Transverse colon (tissue), 4 donors: ENCODE data around the gene CCL23. TPM values are rescaled to one million over a fixed set of nuclear protein-coding genes. Genes with fewer than 3 reads are reported as not detected.

Source experiments
- DNase-seq: peaks from one replicate; pipeline ENCODE4 v3.0.0-alpha.2; 2019
- H3K27ac ChIP-seq, 4 donors: fragments of 200-600 bp; sonication (generic); 2 replicates each; pipeline ENCODE4 v1.5.1; 2016 to 2018; ENCODE audit warnings: inconsistent platforms in 4 of 4
- H3K27me3 ChIP-seq: fragments of 200-600 bp; sonication (generic); 2 replicates; pipeline ENCODE4 v1.5.1; 2017; ENCODE audit warnings: inconsistent platforms
- H3K36me3 ChIP-seq, 4 donors: fragments of 200-600 bp; sonication (generic); 2 replicates each; pipeline ENCODE4 v1.5.1; 2017 to 2019; ENCODE audit warnings: inconsistent platforms in 4 of 4
- H3K4me1 ChIP-seq, 4 donors: fragments of 200-600 bp; sonication (generic); 2 replicates each; pipeline ENCODE4 v1.5.1; 2017 to 2020; ENCODE audit warnings: inconsistent platforms in 4 of 4
- H3K4me3 ChIP-seq, 4 donors: fragments of 200-600 bp; sonication (generic); 1 replicate in 1 of 4; 2 replicates in 3 of 4; pipeline versions ENCODE4 v1.5.1 to v1.6.1; 2017 to 2019; ENCODE audit warnings: inconsistent platforms in 4 of 4
- H3K9me3 ChIP-seq, 2 donors: fragments of 200-600 bp; sonication (generic); 2 replicates each; pipeline ENCODE4 v1.5.1; 2017 to 2019; ENCODE audit warnings: inconsistent platforms in 2 of 2
- EP300 ChIP-seq: sonication (generic); formaldehyde crosslinking; IDR thresholded peaks from one replicate; pipeline ENCODE4 v1.6.1; 2017; ENCODE audit warnings: antibody characterized with exemption, low read depth
- POLR2A ChIP-seq: fragments of 450-650 bp; IDR thresholded peaks from one replicate; pipeline ENCODE4 v1.6.1; 2016; ENCODE audit warnings: antibody characterized with exemption, mild to moderate bottlenecking, moderate library complexity
- POLR2AphosphoS5 ChIP-seq, 3 donors: sonication (generic); formaldehyde crosslinking; IDR thresholded peaks; one replicate each; pipeline ENCODE4 v1.6.1; 2016; ENCODE audit warnings: antibody characterized with exemption in 3 of 3
- WGBS, 2 donors: methylation state at CpG; one replicate each; pipeline ENCODE4 v1.1.5; 2018; ENCODE audit warnings: low coverage in 1 of 2; 5-methylcytosine and 5-hydroxymethylcytosine counted together
- in situ Hi-C, 4 donors: fragments of 200-750 bp; cut with MboI; loops; one replicate each; pipeline versions ENCODE4 v1.15.0 to v1.15.1; 2017; ENCODE audit warnings: low sequenced_read_pairs in 3 of 4, low pct_ligation_motif_present in 1 of 4, low pct_unique_long_range_greater_than_20kb in 1 of 4
- intact Hi-C: fragments of 100-400 bp; cut with DNase I; formaldehyde crosslinking; loops from one replicate; pipeline ENCODE4 v1.15.1; 2023; ENCODE audit warnings: low total_unique reads
- total RNA-seq, 4 donors: library from RNA; depleted of rRNA; stranded (reverse); fragments of >200 nt; gene quantifications; one replicate each; pipeline ENCODE4 v1.1.0, GENCODE V29; 2016
- TF ChIP-seq, protein P1 (sequence below), 5 experiments: fragments of 200-600 bp in 3 of 5; fragments of 450-650 bp in 2 of 5; sonication (generic) in 3 of 5; IDR thresholded peaks; 1 replicate in 2 of 5; 2 replicates in 3 of 5; pipeline ENCODE4 v1.5.1; 2016 to 2017; ENCODE audit warnings: antibody characterized with exemption in 5 of 5, inconsistent platforms in 3 of 5, mild to moderate bottlenecking in 2 of 5, moderate library complexity in 1 of 5

CCL23 gene
- total RNA-seq, 4 donors from 2014 or later, result 9.1 TPM; not detected in 3

DNA sequence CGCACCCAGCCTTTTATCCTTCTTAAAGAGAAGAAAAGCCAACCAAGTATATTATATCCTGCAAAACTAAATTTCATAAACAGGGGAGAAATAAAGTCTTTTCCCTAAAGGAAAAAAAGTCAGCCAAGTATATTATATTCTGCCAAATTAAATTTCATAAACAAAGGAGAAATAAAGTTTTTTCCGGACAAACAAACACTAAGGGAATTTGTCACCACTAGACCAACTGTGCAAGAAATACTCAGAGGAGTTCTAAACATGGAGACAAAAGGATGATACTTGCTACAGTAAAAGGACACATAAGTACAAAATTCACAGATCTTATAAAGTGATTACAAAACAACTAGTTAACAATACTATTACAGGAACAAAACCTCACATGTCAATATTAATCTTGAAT, 31.9 kb upstream of the CCL23 start:
- in situ Hi-C loops, result no loop called here
- H3K4me3 ChIP-seq, result no peak overlapping the region
- no peak for TF ChIP-seq EP300
- TF ChIP-seq POLR2A, result no peak
- TF ChIP-seq POLR2AphosphoS5 (IDR thresholded peaks at IDR 0.05), result no peak
- TF ChIP-seq, protein P1, sequence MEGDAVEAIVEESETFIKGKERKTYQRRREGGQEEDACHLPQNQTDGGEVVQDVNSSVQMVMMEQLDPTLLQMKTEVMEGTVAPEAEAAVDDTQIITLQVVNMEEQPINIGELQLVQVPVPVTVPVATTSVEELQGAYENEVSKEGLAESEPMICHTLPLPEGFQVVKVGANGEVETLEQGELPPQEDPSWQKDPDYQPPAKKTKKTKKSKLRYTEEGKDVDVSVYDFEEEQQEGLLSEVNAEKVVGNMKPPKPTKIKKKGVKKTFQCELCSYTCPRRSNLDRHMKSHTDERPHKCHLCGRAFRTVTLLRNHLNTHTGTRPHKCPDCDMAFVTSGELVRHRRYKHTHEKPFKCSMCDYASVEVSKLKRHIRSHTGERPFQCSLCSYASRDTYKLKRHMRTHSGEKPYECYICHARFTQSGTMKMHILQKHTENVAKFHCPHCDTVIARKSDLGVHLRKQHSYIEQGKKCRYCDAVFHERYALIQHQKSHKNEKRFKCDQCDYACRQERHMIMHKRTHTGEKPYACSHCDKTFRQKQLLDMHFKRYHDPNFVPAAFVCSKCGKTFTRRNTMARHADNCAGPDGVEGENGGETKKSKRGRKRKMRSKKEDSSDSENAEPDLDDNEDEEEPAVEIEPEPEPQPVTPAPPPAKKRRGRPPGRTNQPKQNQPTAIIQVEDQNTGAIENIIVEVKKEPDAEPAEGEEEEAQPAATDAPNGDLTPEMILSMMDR (IDR thresholded peaks at IDR 0.05), result no peak
- peaks cover 14 to 16% of the 10 kb centered on the region in 2 donors for H3K9me3 ChIP-seq
- WGBS, 2 donors, result 95 to 100% methylated on average over 2 of the region's 2 CpGs
- no peaks in the 10 kb centered on the region for H3K4me1 ChIP-seq
- no peak for DNase-seq
- no peaks in the 10 kb centered on the region for H3K27me3 ChIP-seq
- H3K36me3 ChIP-seq, result no peaks in the 10 kb centered on the region
- intact Hi-C loops, result no loop called here
- no peak overlapping the region for H3K27ac ChIP-seq

DNA sequence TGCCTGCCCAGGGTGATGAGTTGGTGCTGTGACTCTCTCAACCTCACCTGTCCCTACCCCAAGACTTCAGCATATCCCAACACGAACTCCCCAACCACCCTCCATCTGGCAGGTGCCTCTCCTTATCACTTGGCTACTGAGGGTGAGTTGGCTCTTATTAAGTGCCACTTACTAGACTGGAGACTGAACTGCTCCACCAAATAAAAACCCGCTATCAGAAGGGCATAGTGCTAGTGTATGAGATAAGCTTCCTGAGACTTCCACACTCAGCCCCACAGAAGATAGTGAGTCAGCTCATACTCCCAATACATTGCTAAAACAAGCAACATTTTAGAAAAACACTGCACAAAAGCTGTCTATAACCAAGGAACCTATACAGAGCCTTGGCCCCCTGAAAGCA, 30.3 kb upstream of the CCL23 start:
- Histone ChIP-seq H3K4me1 (no peaks in the 10 kb centered on the region), H3K4me3 (no peak overlapping the region), H3K9me3 (peaks cover 14 to 16% of the 10 kb centered on the region in 2 donors), H3K27me3 (no peaks in the 10 kb centered on the region), H3K36me3 (no peaks in the 10 kb centered on the region), H3K27ac (no peak overlapping the region)
- 73 to 97% methylated on average over 2 of the region's 2 CpGs for WGBS, 2 donors
- intact Hi-C loops (no loop called here), in situ Hi-C loops (no loop called here)
- TF ChIP-seq, protein P1 (IDR thresholded peaks at IDR 0.05), result no peak
- TF ChIP-seq POLR2AphosphoS5 (IDR thresholded peaks at IDR 0.05) (no peak), POLR2A (no peak), EP300 (no peak)
- DNase-seq, result no peak

DNA sequence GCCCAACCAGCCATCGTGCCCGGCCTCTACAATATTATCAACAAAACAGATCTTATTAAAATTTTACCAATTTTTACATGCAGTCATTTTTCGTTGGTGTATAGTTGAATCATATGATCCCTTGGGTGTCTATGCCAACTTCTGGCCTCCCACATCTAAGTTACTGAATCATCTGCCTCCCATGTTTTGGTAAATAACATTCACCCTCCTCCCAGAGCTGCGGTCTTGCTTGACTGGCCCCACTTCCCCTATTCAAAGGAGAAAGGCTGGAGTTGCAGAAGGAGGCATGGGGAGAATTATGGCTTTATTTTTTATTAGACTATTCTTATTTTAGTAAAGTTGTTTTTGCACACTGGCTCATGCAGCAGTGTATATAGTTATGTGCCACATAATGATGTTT, 18.5 kb upstream of the CCL23 start:
- peaks cover 0 to 5% (median 3%) of the 10 kb centered on the region in 4 donors for H3K4me1 ChIP-seq
- no peak for DNase-seq
- no peaks in the 10 kb centered on the region for H3K36me3 ChIP-seq
- no peak overlapping the region for H3K4me3 ChIP-seq
- 79 to 80% methylated on average over 4 of the region's 4 CpGs for WGBS, 2 donors
- intact Hi-C loops (no loop called here), in situ Hi-C loops (no loop called here)
- H3K27me3 ChIP-seq, result no peaks in the 10 kb centered on the region
- no peak overlapping the region for H3K27ac ChIP-seq
- no peaks in the 10 kb centered on the region for H3K9me3 ChIP-seq
- TF ChIP-seq, protein P1 (IDR thresholded peaks at IDR 0.05), result no peak
- TF ChIP-seq EP300, result no peak
- TF ChIP-seq POLR2AphosphoS5 (IDR thresholded peaks at IDR 0.05), result no peak
- TF ChIP-seq POLR2A, result no peak

DNA sequence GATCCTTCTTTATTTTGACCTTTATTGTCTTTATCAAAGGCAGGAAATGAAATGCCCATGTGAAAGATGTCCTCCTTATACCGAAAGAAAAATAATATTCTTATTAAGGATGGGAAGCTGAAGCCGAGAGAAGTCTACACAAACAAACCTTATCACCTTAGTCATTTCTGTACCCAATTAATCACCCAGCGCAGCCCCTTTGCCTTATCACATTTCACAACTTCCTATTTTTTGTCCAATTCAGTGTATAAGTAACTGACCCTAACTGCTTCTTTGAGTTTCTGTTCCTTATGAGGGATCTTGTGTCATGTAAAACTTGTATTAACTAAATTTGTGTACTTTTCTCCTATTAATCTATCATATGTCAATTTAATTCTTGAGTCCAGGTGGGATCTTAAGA, 16.4 kb upstream of the CCL23 start:
- no peak overlapping the region for H3K27ac ChIP-seq
- intact Hi-C loops, result no loop called here

More for the DNA sequence above, 16.4 kb upstream of the CCL23 start:
- Histone ChIP-seq H3K4me3 (no peak overlapping the region), H3K4me1 (peaks cover 0 to 21% (median 14%) of the 10 kb centered on the region in 4 donors), H3K36me3 (no peaks in the 10 kb centered on the region), H3K27me3 (no peaks in the 10 kb centered on the region), H3K9me3 (no peaks in the 10 kb centered on the region)
- no peak for TF ChIP-seq POLR2A
- no peak for TF ChIP-seq EP300
- no peak for TF ChIP-seq POLR2AphosphoS5 (IDR thresholded peaks at IDR 0.05)
- TF ChIP-seq, protein P1 (IDR thresholded peaks at IDR 0.05), result no peak
- DNase-seq, result no peak
- in situ Hi-C loops, result no loop called here
- 62 to 79% methylated on average over 3 of the region's 3 CpGs for WGBS, 2 donors
